HepG2 (cell line): ENCODE measurements around the gene GJA9. TPM values are rescaled to one million over a fixed set of nuclear protein-coding genes. Genes with fewer than 3 reads are reported as not detected.

Experiments
- EEA1 ChIP-seq: sonication (generic); formaldehyde crosslinking; IDR thresholded peaks from 2 replicates; pipeline ENCODE4 v1.5.1; 2020; ENCODE audit warnings: mild to moderate bottlenecking, missing genetic modification reagents, borderline replicate concordance
- ELF3 ChIP-seq: IDR thresholded peaks from 2 replicates; pipeline ENCODE4 v1.6.1; 2016; ENCODE audit warnings: missing genetic modification reagents, missing compliant biosample characterization
- ETS1 ChIP-seq: sonication (generic); formaldehyde crosslinking; IDR thresholded peaks from 2 replicates; pipeline ENCODE4 v1.4.0; 2020; ENCODE audit warnings: missing genetic modification reagents
- FOXA3 ChIP-seq: IDR thresholded peaks from 2 replicates; pipeline ENCODE4 v1.6.1; 2016; ENCODE audit warnings: missing genetic modification reagents, missing compliant biosample characterization
- JUN ChIP-seq: sonication (generic); formaldehyde crosslinking; IDR thresholded peaks from 2 replicates; pipeline ENCODE4 v1.4.0; 2020; ENCODE audit warnings: mild to moderate bottlenecking, missing genetic modification reagents
- KAT7 ChIP-seq: IDR thresholded peaks from 2 replicates; pipeline ENCODE4 v1.6.1; 2018; ENCODE audit warnings: borderline replicate concordance, missing compliant biosample characterization
- KDM2A ChIP-seq: sonication (generic); formaldehyde crosslinking; IDR thresholded peaks from 2 replicates; pipeline ENCODE4 v1.4.0; 2020; ENCODE audit warnings: low read depth, missing genetic modification reagents, borderline replicate concordance
- MATR3 ChIP-seq: sonication (generic); formaldehyde crosslinking; IDR thresholded peaks from 2 replicates; pipeline ENCODE4 v1.4.0; 2020; ENCODE audit warnings: missing genetic modification reagents
- MBNL3 ChIP-seq: fragments of 250-450 bp; sonication (Bioruptor Pico); conservative IDR thresholded peaks from 2 replicates; pipeline ENCODE4 v1.8.0; 2022; ENCODE audit warnings: mild to moderate bottlenecking, inconsistent platforms
- PRDM4 ChIP-seq: sonication (generic); formaldehyde crosslinking; IDR thresholded peaks from 2 replicates; pipeline ENCODE4 v1.9.0; 2021; ENCODE audit warnings: missing genetic modification reagents, borderline replicate concordance
- SMC3 ChIP-seq: IDR thresholded peaks from 2 replicates; pipeline ENCODE4 v1.6.1; 2011; ENCODE audit warnings: low read length, improper control_type of control experiment
- SRF ChIP-seq: IDR thresholded peaks from 2 replicates; pipeline ENCODE4 v1.6.1; 2011; ENCODE audit warnings: mild to moderate bottlenecking, low read depth, low read length, moderate library complexity
- TIGD3 ChIP-seq: sonication (generic); formaldehyde crosslinking; IDR thresholded peaks from 2 replicates; pipeline ENCODE4 v1.5.1; 2020; ENCODE audit warnings: mild to moderate bottlenecking, missing genetic modification reagents, borderline replicate concordance
- YEATS4 ChIP-seq: sonication (generic); formaldehyde crosslinking; IDR thresholded peaks from 2 replicates; pipeline ENCODE4 v1.4.0; 2020; ENCODE audit warnings: missing genetic modification reagents, borderline replicate concordance
- YY1 ChIP-seq: IDR thresholded peaks from 2 replicates; pipeline ENCODE4 v1.6.1; 2011; ENCODE audit warnings: low read length, low read depth, moderate library complexity, mild to moderate bottlenecking; ENCODE audit not compliant: insufficient read depth, insufficient replicate concordance
- ZIK1 ChIP-seq: sonication (generic); formaldehyde crosslinking; IDR thresholded peaks from 2 replicates; pipeline ENCODE4 v1.5.0; 2020; ENCODE audit warnings: mild to moderate bottlenecking, low read depth, missing genetic modification reagents, borderline replicate concordance
- ZNF136 ChIP-seq: sonication (generic); formaldehyde crosslinking; IDR thresholded peaks from 2 replicates; pipeline ENCODE4 v1.8.1; 2022; ENCODE audit warnings: low read depth, mild to moderate bottlenecking, moderate library complexity, missing genetic modification reagents
- ZNF143 ChIP-seq: sonication (generic); formaldehyde crosslinking; IDR thresholded peaks from 2 replicates; pipeline ENCODE4 v1.4.0; 2020; ENCODE audit warnings: missing genetic modification reagents
- ZNF225 ChIP-seq: sonication (generic); formaldehyde crosslinking; IDR thresholded peaks from 2 replicates; pipeline ENCODE4 v1.4.0; 2020; ENCODE audit warnings: mild to moderate bottlenecking, missing genetic modification reagents
- ZNF335 ChIP-seq: sonication (generic); formaldehyde crosslinking; IDR thresholded peaks from 2 replicates; pipeline ENCODE4 v1.4.0; 2020; ENCODE audit warnings: missing genetic modification reagents
- ZNF451 ChIP-seq: sonication (generic); formaldehyde crosslinking; IDR thresholded peaks from 2 replicates; pipeline ENCODE4 v1.5.0; 2020; ENCODE audit warnings: mild to moderate bottlenecking, missing genetic modification reagents
- ZNF513 ChIP-seq: sonication (generic); formaldehyde crosslinking; conservative IDR thresholded peaks from 2 replicates; pipeline ENCODE4 v1.5.0; 2020; ENCODE audit warnings: missing genetic modification reagents
- ZNF558 ChIP-seq: sonication (generic); formaldehyde crosslinking; IDR thresholded peaks from 2 replicates; pipeline ENCODE4 v1.9.0; 2022; ENCODE audit warnings: mild to moderate bottlenecking, missing genetic modification reagents, borderline replicate concordance
- ZNF761 ChIP-seq: sonication (generic); formaldehyde crosslinking; conservative IDR thresholded peaks from 2 replicates; pipeline ENCODE4 v1.4.0; 2020; ENCODE audit warnings: mild to moderate bottlenecking, missing genetic modification reagents
- polyA plus RNA-seq, 8 experiments: library from polyadenylated mRNA; depleted of rRNA in 3 of 8; stranded (reverse) in 7 of 8; unstranded in 1 of 8; fragments of >200 nt; fragmentation: Illumina TruSeq in 4 of 8; extraction: Trizol in 4 of 8; gene quantifications; 2 replicates each; pipeline versions ENCODE4 v1.2.1 to v1.2.3, GENCODE V29; 2011 to 2016; ENCODE audit warnings: low read depth in 4 of 8, missing spikeins in 1 of 8, mixed read lengths in 1 of 8; ENCODE audit not compliant: insufficient read depth in 1 of 8
- total RNA-seq, 5 experiments: library from RNA; depleted of rRNA; stranded (reverse); fragments of >200 nt; fragmentation: Illumina TruSeq; extraction: Trizol; gene quantifications; 2 replicates each; pipeline ENCODE4 v1.2.3, GENCODE V29; 2016; ENCODE audit warnings: low read depth in 1 of 5

The GJA9 gene
- total and polyA plus RNA-seq, 2 of the 13 experiments (the other 11 are each of a cell fraction or from before 2014, with no cell fraction given), result 0.08 to 0.13 TPM

- TF ChIP-seq ZNF513 (no peak), SMC3 (no peak), ELF3 (CRISPR knock-in tag) (no peak), TIGD3 (CRISPR knock-in tag) (no peak), KDM2A (peak; percentile 84), EEA1 (CRISPR knock-in tag) (no peak), FOXA3 (CRISPR knock-in tag) (no peak), YEATS4 (CRISPR knock-in tag) (0 out of 2 replicates have a peak, but pooled peaks have one; percentile 28), KAT7 (peak; percentile 12; the same call in 1 of the 2 replicates), ZIK1 (CRISPR knock-in tag) (no peak), ZNF451 (CRISPR knock-in tag) (no peak), ZNF136 (peak; percentile 59; the same call in 1 of the 2 replicates), JUN (CRISPR knock-in tag) (no peak), PRDM4 (CRISPR knock-in tag) (no peak), ZNF225 (no peak), MATR3 (CRISPR knock-in tag) (no peak), ZNF335 (no peak), ZNF143 (CRISPR knock-in tag) (0 out of 2 replicates have a peak, but pooled peaks have one; percentile 33), YY1 (peak; percentile 68), ETS1 (CRISPR knock-in tag) (no peak), ZNF558 (no peak), ZNF761 (no peak), MBNL3 (CRISPR knock-in tag) (no peak), SRF (no peak)
Observed at GRCh38 chr1:38859561-38860453, 21.6 kb downstream of the GJA9 start, which contains the start of gene RRAGC (continued).
